Measurements from ENCODE around the gene DISC1. TPM values are rescaled to one million over a fixed set of nuclear protein-coding genes. Genes with fewer than 3 reads are reported as not detected.

The DISC1 gene
- polyA plus RNA-seq, 1 of the 3 experiments (the other 2 are of a cell fraction) = 1.7 TPM

GRCh38 chr1:231976231-231976630 lies 349.6 kb downstream of the DISC1 start (continued):
- TF ChIP-seq REST (IDR thresholded peaks at IDR 0.05; ENCODE audit: low read depth, low read length) = no peak
- TF ChIP-seq EZH2phosphoT487 (IDR thresholded peaks at IDR 0.05; ENCODE audit: borderline replicate concordance, low read depth) = no peak

GRCh38 chr1:231981675-231982074 lies 355.1 kb downstream of the DISC1 start:
- Histone ChIP-seq H3K4me1 (ENCODE audit: control insufficient read depth in 1 of 2, insufficient read depth in 2 of 2, low read depth in 1 of 2, low read length in 1 of 2) (peaks cover 0 to 8% of the 10 kb centered on the region in 2 experiments; a peak in 2 of 4 replicates), H3K27ac (ENCODE audit: low read depth in 2 of 2, low read length in 1 of 2) (no peak overlapping the region), H3K27me3 (ENCODE audit: insufficient read depth) (no peaks in the 10 kb centered on the region), H3K79me2 (ENCODE audit: insufficient read depth) (no peaks in the 10 kb centered on the region), H4K20me1 (ENCODE audit: insufficient read depth) (no peaks in the 10 kb centered on the region), H3K36me3 (replicated peaks in 1 of 2; ENCODE audit: control insufficient read depth in 1 of 2, insufficient read depth in 2 of 2, low read length in 1 of 2) (no peaks in the 10 kb centered on the region), H3F3A (replicated peaks; ENCODE audit: insufficient read depth) (no peaks in the 10 kb centered on the region), H3K9me3 (no peaks in the 10 kb centered on the region), H2AFZ (ENCODE audit: low read depth) (no peak overlapping the region), H3K4me2 (no peak overlapping the region), H3K9me2 (no peaks in the 10 kb centered on the region), H3K4me3 (ENCODE audit: low read depth in 2 of 2, low read length in 1 of 2) (no peak overlapping the region), H3K9ac (no peak overlapping the region)
- no peak for DNase-seq
- POLR2A ChIA-PET = no interaction called here
- CTCF ChIA-PET = interaction anchor here (1.1 to 1.5 kb wide), 2 partner anchors 97 to 116 kb away, joined by 3 to 6 read pairs; no protein-coding TSS in a partner anchor
- WGBS (ENCODE audit: low lambda C conversion rate) = 87% methylated on average over 4 of the region's 4 CpGs
- no peak for TF ChIP-seq JUND (IDR thresholded peaks at IDR 0.05)
- no peak for TF ChIP-seq TEAD4 (IDR thresholded peaks at IDR 0.05; ENCODE audit: borderline replicate concordance, insufficient read depth)
- no peak for TF ChIP-seq ZBTB33 (IDR thresholded peaks at IDR 0.05; ENCODE audit: borderline replicate concordance, low read depth)
- no peak for TF ChIP-seq RXRA (IDR thresholded peaks at IDR 0.05; ENCODE audit: borderline replicate concordance, low read depth)
- TF ChIP-seq REST (IDR thresholded peaks at IDR 0.05; ENCODE audit: low read depth, low read length) = no peak
- TF ChIP-seq PBX3 (IDR thresholded peaks at IDR 0.05) = no peak
- no peak for TF ChIP-seq IRF3 (IDR thresholded peaks at IDR 0.05; ENCODE audit: low read depth, low read length)
- no peak for TF ChIP-seq TAF1 (IDR thresholded peaks at IDR 0.05; ENCODE audit: borderline replicate concordance, low read depth, low read length)
- TF ChIP-seq SMC3 (IDR thresholded peaks at IDR 0.05; ENCODE audit: low read depth, low read length) = no peak
- TF ChIP-seq FOSL2 (IDR thresholded peaks at IDR 0.05; ENCODE audit: borderline replicate concordance, low read depth) = no peak
- TF ChIP-seq POLR2AphosphoS5 (IDR thresholded peaks at IDR 0.05; ENCODE audit: low read depth, low read length) = no peak
- TF ChIP-seq FOXJ3 (CRISPR knock-in tag; IDR thresholded peaks at IDR 0.05) = no peak
- TF ChIP-seq RAD21 (IDR thresholded peaks at IDR 0.05; ENCODE audit: low read length) = no peak
- no peak for TF ChIP-seq NRF1 (IDR thresholded peaks at IDR 0.05; ENCODE audit: low read depth, low read length)
- TF ChIP-seq MEF2A (IDR thresholded peaks at IDR 0.05; ENCODE audit: borderline replicate concordance, low read depth) = no peak
- TF ChIP-seq RFX5 (IDR thresholded peaks at IDR 0.05; ENCODE audit: low read length) = no peak

Measured in SK-N-SH (cell line).